Activated T-cell treated with anti-CD3 and anti-CD28 coated beads for 48 hours (primary cell): ENCODE results near the gene APOC3.

ENCODE experiments used
- DNase-seq: peaks from one replicate; pipeline ENCODE4 v3.0.0-alpha.2; 2020; ENCODE audit warnings: low read depth

APOC3 gene

GRCh38 chr11:116851626-116852025 lies 21.9 kb downstream of the APOC3 start:
- DNase-seq, result peak; percentile 29

GRCh38 chr11:116852261-116853031 lies 22.7 kb downstream of the APOC3 start:
- no peak for DNase-seq

- peak; percentile 38 for DNase-seq
These were observed 23.9 kb downstream of the APOC3 start for GRCh38 chr11:116853461-116854073.

- DNase-seq, result no peak
These were observed 25.7 kb downstream of the APOC3 start for GRCh38 chr11:116855413-116855812.

GRCh38 chr11:116856423-116856822 lies 26.7 kb downstream of the APOC3 start:
- DNase-seq, result no peak

GRCh38 chr11:116857316-116857715 lies 27.6 kb downstream of the APOC3 start:
- no peak for DNase-seq

- DNase-seq, result no peak
These were observed 28.2 kb downstream of the APOC3 start for GRCh38 chr11:116857936-116858335.

- DNase-seq, result no peak
These were observed 29.5 kb downstream of the APOC3 start for GRCh38 chr11:116859175-116859574.

- DNase-seq, result no peak
These were observed 30.6 kb downstream of the APOC3 start for GRCh38 chr11:116860303-116860702.

- no peak for DNase-seq
These were observed 31.8 kb downstream of the APOC3 start for GRCh38 chr11:116861539-116861938.

GRCh38 chr11:116862185-116862584 lies 32.5 kb downstream of the APOC3 start:
- DNase-seq, result no peak

GRCh38 chr11:116862951-116863350 lies 33.2 kb downstream of the APOC3 start:
- DNase-seq, result no peak

GRCh38 chr11:116864531-116864930 lies 34.8 kb downstream of the APOC3 start:
- DNase-seq, result no peak

- DNase-seq, result no peak
These were observed 36.0 kb downstream of the APOC3 start for GRCh38 chr11:116865696-116866095.

- no peak for DNase-seq
These were observed 37.2 kb downstream of the APOC3 start for GRCh38 chr11:116866804-116867455.

GRCh38 chr11:116867619-116868018 lies 37.9 kb downstream of the APOC3 start:
- no peak for DNase-seq

- no peak for DNase-seq
These were observed 38.4 kb downstream of the APOC3 start for GRCh38 chr11:116868066-116868465.

- DNase-seq, result no peak
These were observed 39.9 kb downstream of the APOC3 start for GRCh38 chr11:116869610-116870009.

GRCh38 chr11:116870054-116870453 lies 40.3 kb downstream of the APOC3 start:
- DNase-seq, result no peak

GRCh38 chr11:116871248-116871647 lies 41.5 kb downstream of the APOC3 start:
- no peak for DNase-seq

GRCh38 chr11:116873381-116873780 lies 43.7 kb downstream of the APOC3 start:
- no peak for DNase-seq

GRCh38 chr11:116874251-116874650 lies 44.5 kb downstream of the APOC3 start:
- DNase-seq, result no peak

- DNase-seq, result no peak
These were observed 45.5 kb downstream of the APOC3 start for GRCh38 chr11:116875194-116875593.
